Mesenchymal stem cell (in vitro differentiated cells and primary cell): ENCODE data around the gene TWF2.

Source experiments
- DNase-seq: peaks from one replicate; pipeline ENCODE4 v3.0.0-alpha.2; 2013
- H2AFZ ChIP-seq: one replicate; pipeline ENCODE4 v1.6.1; 2013; ENCODE audit warnings: low read depth, mild to moderate bottlenecking, control low read depth, inconsistent platforms, low read length, moderate library complexity
- H2AK5ac ChIP-seq: 2 replicates; pipeline ENCODE4 v1.6.1; 2013; ENCODE audit warnings: low read length, moderate library complexity, mild to moderate bottlenecking, inconsistent platforms; ENCODE audit not compliant: severe bottlenecking
- H2BK120ac ChIP-seq: one replicate; pipeline ENCODE4 v1.6.1; 2013; ENCODE audit warnings: low read depth, mild to moderate bottlenecking, inconsistent platforms, low read length, moderate library complexity
- H2BK12ac ChIP-seq, 2 experiments: one replicate each; pipeline ENCODE4 v1.6.1; 2013; ENCODE audit warnings: inconsistent platforms in 2 of 2, low read length in 2 of 2, mild to moderate bottlenecking in 2 of 2, moderate library complexity in 2 of 2, control low read depth in 1 of 2
- H2BK15ac ChIP-seq: one replicate; pipeline ENCODE4 v1.6.1; 2013; ENCODE audit warnings: mild to moderate bottlenecking, low read depth, inconsistent platforms; ENCODE audit not compliant: poor library complexity, severe bottlenecking
- H2BK5ac ChIP-seq: 2 replicates; pipeline ENCODE4 v1.6.1; 2013; ENCODE audit warnings: low read depth, mild to moderate bottlenecking, low read length, control low read depth, inconsistent platforms; ENCODE audit not compliant: poor library complexity, severe bottlenecking
- H3K14ac ChIP-seq, 2 experiments: one replicate each; pipeline ENCODE4 v1.6.1; 2013; ENCODE audit warnings: inconsistent platforms in 2 of 2, low read length in 2 of 2, control low read depth in 1 of 2, mild to moderate bottlenecking in 1 of 2, moderate library complexity in 1 of 2
- H3K18ac ChIP-seq, 2 experiments: one replicate each; pipeline ENCODE4 v1.6.1; 2013; ENCODE audit warnings: inconsistent platforms in 2 of 2, low read length in 2 of 2, control low read depth in 1 of 2, low read depth in 1 of 2, mild to moderate bottlenecking in 1 of 2
- H3K23ac ChIP-seq, 2 experiments: one replicate each; pipeline ENCODE4 v1.6.1; 2013; ENCODE audit warnings: inconsistent platforms in 2 of 2, low read length in 2 of 2, mild to moderate bottlenecking in 2 of 2, moderate library complexity in 2 of 2, control low read depth in 1 of 2
- H3K27ac ChIP-seq: 2 replicates; pipeline ENCODE4 v1.5.1; 2013; ENCODE audit warnings: mild to moderate bottlenecking, moderate library complexity, low read length, control low read depth, inconsistent platforms; ENCODE audit not compliant: poor library complexity, severe bottlenecking
- H3K27me3 ChIP-seq, 2 experiments: 2 replicates each; pipeline versions ENCODE4 v1.6.1 to v1.7.0; 2013; ENCODE audit warnings: low read length in 2 of 2, mild to moderate bottlenecking in 2 of 2, moderate library complexity in 2 of 2, control low read depth in 1 of 2, inconsistent platforms in 1 of 2; ENCODE audit not compliant: control insufficient read depth in 1 of 2, insufficient read depth in 1 of 2
- H3K36me3 ChIP-seq, 2 experiments: 2 replicates each; pipeline versions ENCODE4 v1.6.1 to v1.7.0; 2013; ENCODE audit warnings: low read length in 2 of 2, control low read depth in 1 of 2, inconsistent platforms in 1 of 2, low read depth in 1 of 2, mild to moderate bottlenecking in 1 of 2; ENCODE audit not compliant: insufficient read depth in 2 of 2, control insufficient read depth in 1 of 2
- H3K4ac ChIP-seq, 2 experiments: one replicate each; pipeline ENCODE4 v1.6.1; 2013; ENCODE audit warnings: inconsistent platforms in 2 of 2, low read length in 2 of 2, mild to moderate bottlenecking in 2 of 2, moderate library complexity in 2 of 2, control low read depth in 1 of 2, low read depth in 1 of 2
- H3K4me1 ChIP-seq: 2 replicates; pipeline ENCODE4 v1.6.1; 2013; ENCODE audit warnings: low read depth, low read length, control low read depth; ENCODE audit not compliant: control insufficient read depth, insufficient read depth
- H3K4me2 ChIP-seq: 2 replicates; pipeline ENCODE4 v1.6.1; 2013; ENCODE audit warnings: low read length, mild to moderate bottlenecking, inconsistent platforms; ENCODE audit not compliant: poor library complexity, severe bottlenecking
- H3K4me3 ChIP-seq, 2 experiments: 2 replicates each; pipeline versions ENCODE4 v1.5.1 to v1.7.0; 2013; ENCODE audit warnings: low read length in 2 of 2, mild to moderate bottlenecking in 2 of 2, control low read depth in 1 of 2, low read depth in 1 of 2; ENCODE audit not compliant: insufficient read depth in 1 of 2
- H3K79me1 ChIP-seq: replicated peaks from 2 replicates; pipeline ENCODE4 v1.6.1; 2013; ENCODE audit warnings: mild to moderate bottlenecking, control low read depth, low read length, inconsistent platforms; ENCODE audit not compliant: poor library complexity, severe bottlenecking
- H3K9ac ChIP-seq: 2 replicates; pipeline ENCODE4 v1.7.0; 2013; ENCODE audit warnings: mild to moderate bottlenecking, low read length, moderate library complexity
- H3K9me3 ChIP-seq: 2 replicates; pipeline ENCODE4 v1.7.0; 2013; ENCODE audit warnings: mild to moderate bottlenecking, low read length; ENCODE audit not compliant: control insufficient read depth
- H4K8ac ChIP-seq: one replicate; pipeline ENCODE4 v1.6.1; 2013; ENCODE audit warnings: inconsistent platforms, mild to moderate bottlenecking, low read length, moderate library complexity
- H4K91ac ChIP-seq: one replicate; pipeline ENCODE4 v1.6.1; 2013; ENCODE audit warnings: mild to moderate bottlenecking, low read length, inconsistent platforms
- WGBS: methylation state at CpG from one replicate; pipeline ENCODE4 v1.1.7; 2013; ENCODE audit warnings: mixed read lengths; 5-methylcytosine and 5-hydroxymethylcytosine counted together

The TWF2 gene

DNA sequence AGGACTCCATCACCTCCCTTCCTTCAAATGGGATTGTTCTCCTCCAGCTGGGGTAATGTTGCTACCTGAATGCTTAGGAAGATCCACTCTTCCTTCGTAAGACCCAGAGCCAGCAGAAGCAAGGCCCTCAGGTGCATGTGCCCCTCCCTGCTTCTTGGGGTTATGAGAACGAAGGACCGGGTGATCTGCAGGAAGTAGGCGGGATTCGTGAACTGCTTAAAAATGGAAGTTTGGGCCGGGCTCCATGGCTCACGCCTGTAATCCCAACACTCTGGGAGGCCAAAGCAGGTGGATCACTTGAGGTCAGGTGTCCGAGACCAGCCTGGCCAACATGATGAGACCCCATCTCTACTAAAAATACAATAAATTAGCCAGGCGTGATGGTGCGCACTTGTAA is 21.6 kb downstream of the TWF2 start:
- Histone ChIP-seq H2BK120ac (no peak overlapping the region), H2AFZ (no peak overlapping the region), H2BK5ac (no peak overlapping the region), H4K8ac (no peak overlapping the region), H2BK12ac (no peak overlapping the region), H3K79me1 (peaks cover 1% of the 10 kb centered on the region), H4K91ac (no peak overlapping the region), H3K4me3 (no peak overlapping the region), H3K14ac (no peak overlapping the region), H3K36me3 (peaks cover 31 to 34% of the 10 kb centered on the region in 2 experiments), H2BK15ac (no peak overlapping the region), H3K4me2 (no peak overlapping the region), H3K18ac (no peak overlapping the region), H3K27ac (no peak overlapping the region), H3K9me3 (no peaks in the 10 kb centered on the region), H3K23ac (no peak overlapping the region), H3K27me3 (no peaks in the 10 kb centered on the region), H3K4ac (no peak overlapping the region), H3K4me1 (peaks cover 9% of the 10 kb centered on the region), H3K9ac (no peak overlapping the region), H2AK5ac (no peak overlapping the region)
- 80% methylated on average over 8 of the region's 10 CpGs for WGBS
- DNase-seq: no peak

GRCh38 chr3:52216585-52217408 is 22.2 kb downstream of the TWF2 start:
- Histone ChIP-seq H2BK120ac (no peak overlapping the region), H3K14ac (no peak overlapping the region), H3K79me1 (peaks cover 1% of the 10 kb centered on the region), H2BK15ac (no peak overlapping the region), H3K9ac (peak overlapping the region; percentile 1), H2BK5ac (no peak overlapping the region), H3K36me3 (peaks cover 37 to 40% of the 10 kb centered on the region in 2 experiments), H3K4ac (no peak overlapping the region), H3K18ac (no peak overlapping the region), H3K4me1 (peaks cover 9% of the 10 kb centered on the region), H3K4me3 (no peak overlapping the region), H4K8ac (no peak overlapping the region), H2AFZ (no peak overlapping the region), H2AK5ac (no peak overlapping the region), H2BK12ac (no peak overlapping the region), H4K91ac (no peak overlapping the region), H3K27me3 (no peaks in the 10 kb centered on the region), H3K23ac (no peak overlapping the region), H3K4me2 (no peak overlapping the region), H3K27ac (no peak overlapping the region), H3K9me3 (no peaks in the 10 kb centered on the region)
- 48% methylated on average over 13 of the region's 13 CpGs for WGBS
- peak; percentile 62 for DNase-seq

- 95% methylated on average over 7 of the region's 7 CpGs for WGBS
- no peak overlapping the region for H3K14ac ChIP-seq
- H2BK15ac ChIP-seq: no peak overlapping the region
- H3K27ac ChIP-seq: no peak overlapping the region
- no peak overlapping the region for H2BK5ac ChIP-seq
- H3K9ac ChIP-seq: no peak overlapping the region
- H3K18ac ChIP-seq: no peak overlapping the region
- no peak for DNase-seq
- no peak overlapping the region for H2BK120ac ChIP-seq
- peaks cover 6% of the 10 kb centered on the region for H3K79me1 ChIP-seq
- H3K4me2 ChIP-seq: no peak overlapping the region
- no peak overlapping the region for H2AK5ac ChIP-seq
- no peak overlapping the region for H3K4ac ChIP-seq
- H3K23ac ChIP-seq: peak overlapping the region in 1 of 2 experiments; percentile 3
- no peak overlapping the region for H2AFZ ChIP-seq
- peaks cover 8% of the 10 kb centered on the region for H3K4me1 ChIP-seq
- H3K27me3 ChIP-seq: no peaks in the 10 kb centered on the region
- no peak overlapping the region for H3K4me3 ChIP-seq
- no peak overlapping the region for H4K91ac ChIP-seq
- peaks cover 49 to 55% of the 10 kb centered on the region in 2 experiments for H3K36me3 ChIP-seq
- H3K9me3 ChIP-seq: no peaks in the 10 kb centered on the region
- no peak overlapping the region for H2BK12ac ChIP-seq
- H4K8ac ChIP-seq: no peak overlapping the region
Observed at GRCh38 chr3:52215351-52215750, 23.6 kb downstream of the TWF2 start.

DNA sequence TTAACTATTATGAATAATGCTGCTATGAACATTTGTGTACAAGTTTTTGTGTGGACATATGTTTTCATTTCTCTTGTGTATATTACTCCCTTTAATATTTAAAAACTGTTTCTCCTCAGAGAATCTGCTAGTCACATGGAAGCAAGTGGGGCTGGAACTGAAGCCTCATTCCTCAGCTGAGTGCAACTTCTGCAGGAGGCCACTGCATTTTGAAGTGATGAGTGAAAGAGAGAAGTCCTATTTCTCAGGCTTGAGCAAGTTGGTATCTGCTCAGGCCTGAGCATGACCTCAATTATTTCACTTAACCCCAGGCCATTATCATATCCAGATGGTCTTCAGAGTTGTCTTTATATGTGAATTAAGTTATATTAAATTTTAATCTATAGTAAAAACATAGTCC is 25.1 kb downstream of the TWF2 start:
- Histone ChIP-seq H3K79me1 (peaks cover 9% of the 10 kb centered on the region), H3K27me3 (no peaks in the 10 kb centered on the region), H3K9ac (peak overlapping the region; percentile 52), H3K4me2 (no peak overlapping the region), H3K27ac (no peak overlapping the region), H2BK15ac (no peak overlapping the region), H4K8ac (no peak overlapping the region), H4K91ac (no peak overlapping the region), H3K18ac (no peak overlapping the region), H3K14ac (no peak overlapping the region), H3K4me1 (peaks cover 8% of the 10 kb centered on the region), H2BK12ac (no peak overlapping the region), H2BK120ac (no peak overlapping the region), H3K4ac (no peak overlapping the region), H2AFZ (no peak overlapping the region), H2AK5ac (no peak overlapping the region), H3K36me3 (peaks cover 53 to 69% of the 10 kb centered on the region in 2 experiments), H3K4me3 (no peak overlapping the region), H3K9me3 (no peaks in the 10 kb centered on the region), H3K23ac (no peak overlapping the region), H2BK5ac (no peak overlapping the region)
- no peak for DNase-seq
